Type B pancreatic cell (in vitro differentiated cells): ENCODE data around the gene GNAT1. TPM values are rescaled to one million over a fixed set of nuclear protein-coding genes. Genes with fewer than 3 reads are reported as not detected.
A peak's percentile ranks its signal among the peaks of the same experiment; 100 is the strongest.

Experiments
- DNase-seq: peaks from one replicate; pipeline ENCODE4 v3.0.0; 2021; ENCODE audit warnings: mixed read lengths; ENCODE audit not compliant: unreplicated experiment; ENCODE audit errors: extremely low spot score
- H3K27ac Mint-ChIP-seq: 2 replicates; pipeline ENCODE4 v1.8.0; 2021; ENCODE audit warnings: mild to moderate bottlenecking, mixed read lengths
- H3K27me3 Mint-ChIP-seq: 2 replicates; pipeline ENCODE4 v1.8.0; 2021; ENCODE audit warnings: mixed read lengths
- H3K36me3 Mint-ChIP-seq: 2 replicates; pipeline ENCODE4 v1.8.0; 2021; ENCODE audit warnings: mixed read lengths
- H3K4me1 Mint-ChIP-seq: one replicate; pipeline ENCODE4 v1.8.0; 2021; ENCODE audit warnings: mixed read lengths; ENCODE audit not compliant: unreplicated experiment
- H3K4me3 Mint-ChIP-seq: 2 replicates; pipeline ENCODE4 v1.8.0; 2021; ENCODE audit warnings: mild to moderate bottlenecking, mixed read lengths
- H3K9me3 Mint-ChIP-seq: 2 replicates; pipeline ENCODE4 v1.8.0; 2021; ENCODE audit warnings: mixed read lengths
- CTCF ChIP-seq: fragments of 200-600 bp; sonication (generic); conservative IDR thresholded peaks from 2 replicates; pipeline ENCODE4 v1.5.0; 2021; ENCODE audit warnings: antibody characterized with exemption, mild to moderate bottlenecking
- long read RNA-seq: library from polyadenylated mRNA; unstranded; transcript quantifications from one replicate; pipeline ENCODE4 v2.0.0, GENCODE V29; 2020
- total RNA-seq: library from RNA; stranded (reverse); gene quantifications from 2 replicates; pipeline ENCODE4 v1.2.1, GENCODE V29; 2021; ENCODE audit warnings: low replicate concordance

Gene GNAT1
- 0.71 TPM in 1 of 2 replicates, not detected in the other for total RNA-seq
- long read RNA-seq: 0 reads

GRCh38 chr3:50190936-50191660 is at the start of gene GNAT1:
Gene GNAT1, plus strand, starts transcription at chr3:50191610. Its CDS starts 116 bp downstream, at chr3:50191726.
- Mint-ChIP-seq H3K4me1 (peaks cover 5% of the 10 kb centered on the region), H3K36me3 (no peaks in the 10 kb centered on the region), H3K9me3 (no peaks in the 10 kb centered on the region), H3K27me3 (peaks cover 7% of the 10 kb centered on the region), H3K27ac (no peak within 1 kb of the TSS), H3K4me3 (no peak within 1 kb of the TSS)
- TF ChIP-seq CTCF: no peak
- no peak for DNase-seq

GRCh38 chr3:50146316-50146901 is 45.0 kb upstream of the GNAT1 start:
- Mint-ChIP-seq H3K27me3 (peaks cover 3% of the 10 kb centered on the region), H3K9me3 (no peaks in the 10 kb centered on the region), H3K4me1 (peaks cover 26% of the 10 kb centered on the region), H3K36me3 (no peaks in the 10 kb centered on the region), H3K4me3 (no peak overlapping the region), H3K27ac (peak overlapping the region; percentile 67)
- no peak for DNase-seq
- TF ChIP-seq CTCF: no peak

GRCh38 chr3:50147016-50147415 is 44.4 kb upstream of the GNAT1 start:
- Mint-ChIP-seq H3K4me1 (peaks cover 28% of the 10 kb centered on the region), H3K27ac (no peak overlapping the region), H3K9me3 (no peaks in the 10 kb centered on the region), H3K36me3 (no peaks in the 10 kb centered on the region), H3K4me3 (no peak overlapping the region), H3K27me3 (peaks cover 3% of the 10 kb centered on the region)
- TF ChIP-seq CTCF: no peak
- no peak for DNase-seq

GRCh38 chr3:50147447-50147846 is 44.0 kb upstream of the GNAT1 start:
- no peak for TF ChIP-seq CTCF
- no peak for DNase-seq
- H3K27me3 Mint-ChIP-seq: peaks cover 3% of the 10 kb centered on the region
- peak overlapping the region; percentile 38 for H3K27ac Mint-ChIP-seq
- H3K9me3 Mint-ChIP-seq: no peaks in the 10 kb centered on the region
- peak overlapping the region; percentile 35 for H3K4me3 Mint-ChIP-seq
- no peaks in the 10 kb centered on the region for H3K36me3 Mint-ChIP-seq
- peaks cover 28% of the 10 kb centered on the region for H3K4me1 Mint-ChIP-seq

GRCh38 chr3:50147861-50148260 is 43.5 kb upstream of the GNAT1 start:
- TF ChIP-seq CTCF: no peak
- peak overlapping the region; percentile 35 for H3K4me3 Mint-ChIP-seq
- peaks cover 28% of the 10 kb centered on the region for H3K4me1 Mint-ChIP-seq
- H3K27me3 Mint-ChIP-seq: peaks cover 3% of the 10 kb centered on the region
- H3K36me3 Mint-ChIP-seq: no peaks in the 10 kb centered on the region
- DNase-seq: no peak
- no peaks in the 10 kb centered on the region for H3K9me3 Mint-ChIP-seq
- peak overlapping the region; percentile 38 for H3K27ac Mint-ChIP-seq
